SJSA1 (cell line): ENCODE results near the gene MADD. TPM values are rescaled to one million over a fixed set of nuclear protein-coding genes. Genes with fewer than 3 reads are reported as not detected.

Experiments
- DNase-seq, 2 experiments: peaks; one replicate each; pipeline ENCODE4 v3.0.0-alpha.2; 2015 to 2020; ENCODE audit warnings: low spot score in 2 of 2, low read depth in 1 of 2
- H3K27ac ChIP-seq: fragments of 250-450 bp; sonication (Bioruptor Pico); 2 replicates; pipeline ENCODE4 v1.5.1; 2020; ENCODE audit warnings: mild to moderate bottlenecking, moderate library complexity
- H3K27me3 ChIP-seq: fragments of 250-450 bp; sonication (Bioruptor Pico); replicated peaks from 2 replicates; pipeline ENCODE4 v1.5.1; 2020; ENCODE audit warnings: mild to moderate bottlenecking, moderate library complexity
- H3K36me3 ChIP-seq: fragments of 250-450 bp; sonication (Bioruptor Pico); 2 replicates; pipeline ENCODE4 v1.5.1; 2020; ENCODE audit warnings: mild to moderate bottlenecking
- H3K4me1 ChIP-seq: fragments of 250-450 bp; sonication (Bioruptor Pico); replicated peaks from 2 replicates; pipeline ENCODE4 v1.6.1; 2021; ENCODE audit warnings: mild to moderate bottlenecking
- H3K4me3 ChIP-seq: fragments of 250-450 bp; sonication (Bioruptor Pico); 2 replicates; pipeline ENCODE4 v1.5.1; 2020; ENCODE audit warnings: mild to moderate bottlenecking
- H3K9me3 ChIP-seq: fragments of 250-450 bp; sonication (Bioruptor Pico); replicated peaks from 2 replicates; pipeline ENCODE4 v1.5.1; 2020; ENCODE audit warnings: mild to moderate bottlenecking
- total RNA-seq: library from RNA; depleted of rRNA; stranded (reverse); fragments of >200 nt; shearing (Covaris generic); gene quantifications from 2 replicates; pipeline ENCODE4 v1.2.3, GENCODE V29; 2014

MADD gene
- total RNA-seq, 1 experiment from 2014 or later = 20.9 TPM

GRCh38 chr11:47351156-47352126, 81.5 kb downstream of the MADD start:
- Histone ChIP-seq H3K27me3 (no peaks in the 10 kb centered on the region), H3K9me3 (no peaks in the 10 kb centered on the region), H3K27ac (no peak overlapping the region), H3K36me3 (no peaks in the 10 kb centered on the region), H3K4me1 (peaks cover 9% of the 10 kb centered on the region), H3K4me3 (no peak overlapping the region)
- no peak for DNase-seq

GRCh38 chr11:47352556-47352955, 82.6 kb downstream of the MADD start, which contains the start of gene MYBPC3:
MYBPC3 (minus strand) TSS chr11:47352702; CDS start chr11:47352647, 55 bp downstream.
- no peaks in the 10 kb centered on the region for H3K9me3 ChIP-seq
- H3K4me3 ChIP-seq = no peak within 1 kb of the TSS
- no peaks in the 10 kb centered on the region for H3K27me3 ChIP-seq
- no peaks in the 10 kb centered on the region for H3K36me3 ChIP-seq
- no peak within 1 kb of the TSS for H3K27ac ChIP-seq
- DNase-seq = no peak
- peaks cover 9% of the 10 kb centered on the region for H3K4me1 ChIP-seq

- no peaks in the 10 kb centered on the region for H3K36me3 ChIP-seq
- no peaks in the 10 kb centered on the region for H3K27me3 ChIP-seq
- no peak overlapping the region for H3K4me3 ChIP-seq
- H3K9me3 ChIP-seq = no peaks in the 10 kb centered on the region
- peaks cover 9% of the 10 kb centered on the region for H3K4me1 ChIP-seq
- no peak for DNase-seq
- no peak overlapping the region for H3K27ac ChIP-seq
Observed at GRCh38 chr11:47353978-47354774, 84.2 kb downstream of the MADD start.

GRCh38 chr11:47354913-47355282, 85.0 kb downstream of the MADD start:
- H3K4me3 ChIP-seq = peak overlapping the region; percentile 37
- H3K36me3 ChIP-seq = no peaks in the 10 kb centered on the region
- peaks cover 9% of the 10 kb centered on the region for H3K4me1 ChIP-seq
- H3K9me3 ChIP-seq = no peaks in the 10 kb centered on the region
- DNase-seq = no peak
- no peaks in the 10 kb centered on the region for H3K27me3 ChIP-seq
- peak overlapping the region; percentile 54; the same call in 1 of the 2 replicates for H3K27ac ChIP-seq

- no peaks in the 10 kb centered on the region for H3K27me3 ChIP-seq
- no peaks in the 10 kb centered on the region for H3K36me3 ChIP-seq
- H3K27ac ChIP-seq = peak overlapping the region; percentile 54; the same call in 1 of the 2 replicates
- H3K9me3 ChIP-seq = no peaks in the 10 kb centered on the region
- DNase-seq = peak; percentile 77 to 96
- peak overlapping the region; percentile 37 for H3K4me3 ChIP-seq
- peaks cover 9% of the 10 kb centered on the region for H3K4me1 ChIP-seq
Observed at GRCh38 chr11:47355283-47356128, 85.6 kb downstream of the MADD start.

GRCh38 chr11:47356129-47356997, 86.4 kb downstream of the MADD start:
- Histone ChIP-seq H3K27ac (no peak overlapping the region), H3K9me3 (no peaks in the 10 kb centered on the region)

GRCh38 chr11:47356998-47357329, 87.0 kb downstream of the MADD start:
- Histone ChIP-seq H3K27me3 (no peaks in the 10 kb centered on the region), H3K36me3 (no peaks in the 10 kb centered on the region), H3K4me1 (peaks cover 9% of the 10 kb centered on the region), H3K9me3 (no peaks in the 10 kb centered on the region), H3K4me3 (no peak overlapping the region), H3K27ac (no peak overlapping the region)
- no peak for DNase-seq

More at GRCh38 chr11:47356129-47356997, 86.4 kb downstream of the MADD start:
- no peaks in the 10 kb centered on the region for H3K27me3 ChIP-seq
- H3K36me3 ChIP-seq = no peaks in the 10 kb centered on the region
- no peak overlapping the region for H3K4me3 ChIP-seq
- DNase-seq = no peak
- peaks cover 9% of the 10 kb centered on the region for H3K4me1 ChIP-seq

GRCh38 chr11:47357985-47358730, 88.2 kb downstream of the MADD start:
- H3K4me1 ChIP-seq = peaks cover 9% of the 10 kb centered on the region
- H3K9me3 ChIP-seq = no peaks in the 10 kb centered on the region
- H3K36me3 ChIP-seq = no peaks in the 10 kb centered on the region
- no peaks in the 10 kb centered on the region for H3K27me3 ChIP-seq
- H3K4me3 ChIP-seq = no peak overlapping the region
- DNase-seq = no peak
- no peak overlapping the region for H3K27ac ChIP-seq

- H3K27me3 ChIP-seq = no peaks in the 10 kb centered on the region
- H3K36me3 ChIP-seq = no peaks in the 10 kb centered on the region
- H3K9me3 ChIP-seq = no peaks in the 10 kb centered on the region
- H3K27ac ChIP-seq = no peak overlapping the region
- peaks cover 9% of the 10 kb centered on the region for H3K4me1 ChIP-seq
- DNase-seq = no peak
- no peak overlapping the region for H3K4me3 ChIP-seq
Observed at GRCh38 chr11:47358731-47359051, 88.8 kb downstream of the MADD start.

- DNase-seq = no peak
- Histone ChIP-seq H3K4me1 (peaks cover 9% of the 10 kb centered on the region), H3K27me3 (no peaks in the 10 kb centered on the region), H3K9me3 (no peaks in the 10 kb centered on the region), H3K36me3 (no peaks in the 10 kb centered on the region), H3K4me3 (no peak overlapping the region), H3K27ac (no peak overlapping the region)
Observed at GRCh38 chr11:47359162-47359561, 89.2 kb downstream of the MADD start.

- no peak overlapping the region for H3K27ac ChIP-seq
- H3K4me1 ChIP-seq = peaks cover 9% of the 10 kb centered on the region
- H3K36me3 ChIP-seq = no peaks in the 10 kb centered on the region
- H3K4me3 ChIP-seq = no peak overlapping the region
- DNase-seq = no peak
- no peaks in the 10 kb centered on the region for H3K9me3 ChIP-seq
- H3K27me3 ChIP-seq = no peaks in the 10 kb centered on the region
Observed at GRCh38 chr11:47359586-47359985, 89.7 kb downstream of the MADD start.

- Histone ChIP-seq H3K9me3 (no peaks in the 10 kb centered on the region), H3K36me3 (no peaks in the 10 kb centered on the region), H3K4me3 (no peak overlapping the region)
Observed at GRCh38 chr11:47360341-47360740, 90.4 kb downstream of the MADD start.

More at GRCh38 chr11:47360341-47360740, 90.4 kb downstream of the MADD start:
- H3K27ac ChIP-seq = no peak overlapping the region
- H3K4me1 ChIP-seq = peaks cover 5% of the 10 kb centered on the region
- no peak for DNase-seq
- no peaks in the 10 kb centered on the region for H3K27me3 ChIP-seq
